ENCODE results near the gene POU3F1.

The POU3F1 gene

DNA sequence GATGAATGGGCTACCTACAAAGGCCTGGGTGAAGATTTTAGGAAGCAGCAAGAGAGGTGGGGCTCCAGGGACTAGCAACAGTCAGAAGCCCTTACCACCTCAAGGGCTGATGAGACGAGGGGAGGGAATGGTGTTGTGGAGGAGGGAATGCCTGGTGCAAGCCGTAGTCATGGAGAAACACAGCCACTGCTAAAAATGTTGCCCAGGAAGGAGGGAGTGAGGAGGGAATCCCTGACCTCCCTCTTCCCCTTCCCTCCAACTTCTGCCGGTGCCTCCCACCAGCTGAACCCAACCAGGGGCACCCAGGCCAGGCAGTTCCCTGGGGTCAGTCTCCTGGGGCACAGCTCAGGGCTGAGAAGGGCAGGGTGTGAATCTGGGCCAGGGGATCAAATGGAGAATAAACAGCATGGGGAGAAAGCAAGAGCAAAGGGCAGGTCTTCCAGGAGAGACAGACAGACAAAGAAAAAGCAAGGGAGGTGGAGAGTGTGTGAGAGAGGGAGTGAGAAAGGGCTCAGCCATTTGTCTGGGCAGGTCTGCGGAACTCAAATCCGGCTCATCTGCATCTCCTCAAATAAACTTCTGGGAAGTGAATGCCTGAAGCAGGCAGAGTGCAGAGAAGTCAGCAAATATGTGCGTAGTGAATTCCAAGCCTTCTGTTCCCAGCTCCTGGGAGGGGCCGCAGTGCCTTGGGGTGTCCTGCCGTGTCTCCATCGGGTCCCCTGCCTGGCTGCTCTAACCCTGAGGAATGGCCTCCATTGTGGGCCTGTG, 27.1 kb upstream of the POU3F1 start:
- no peak for DNase-seq

DNA sequence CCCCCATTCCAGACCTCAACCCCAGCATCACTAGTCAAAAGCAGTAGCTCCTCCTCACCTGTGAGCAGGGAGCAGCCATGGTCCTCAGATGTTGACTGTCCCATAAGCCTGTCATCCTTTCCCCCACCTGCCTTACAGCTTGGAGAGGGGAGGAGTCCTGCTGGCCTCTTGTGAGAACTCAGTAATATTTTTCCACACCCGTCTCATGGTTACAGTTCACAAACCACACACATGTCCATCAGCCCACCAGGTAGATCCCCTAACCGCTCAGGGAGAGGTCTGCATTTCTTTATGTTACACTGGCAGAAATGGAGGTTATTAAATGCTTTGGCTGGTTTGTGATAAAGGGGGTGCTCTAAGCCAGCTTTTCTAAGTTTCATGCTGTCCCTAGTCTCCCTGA, 26.3 kb upstream of the POU3F1 start:
- DNase-seq: no peak

DNA sequence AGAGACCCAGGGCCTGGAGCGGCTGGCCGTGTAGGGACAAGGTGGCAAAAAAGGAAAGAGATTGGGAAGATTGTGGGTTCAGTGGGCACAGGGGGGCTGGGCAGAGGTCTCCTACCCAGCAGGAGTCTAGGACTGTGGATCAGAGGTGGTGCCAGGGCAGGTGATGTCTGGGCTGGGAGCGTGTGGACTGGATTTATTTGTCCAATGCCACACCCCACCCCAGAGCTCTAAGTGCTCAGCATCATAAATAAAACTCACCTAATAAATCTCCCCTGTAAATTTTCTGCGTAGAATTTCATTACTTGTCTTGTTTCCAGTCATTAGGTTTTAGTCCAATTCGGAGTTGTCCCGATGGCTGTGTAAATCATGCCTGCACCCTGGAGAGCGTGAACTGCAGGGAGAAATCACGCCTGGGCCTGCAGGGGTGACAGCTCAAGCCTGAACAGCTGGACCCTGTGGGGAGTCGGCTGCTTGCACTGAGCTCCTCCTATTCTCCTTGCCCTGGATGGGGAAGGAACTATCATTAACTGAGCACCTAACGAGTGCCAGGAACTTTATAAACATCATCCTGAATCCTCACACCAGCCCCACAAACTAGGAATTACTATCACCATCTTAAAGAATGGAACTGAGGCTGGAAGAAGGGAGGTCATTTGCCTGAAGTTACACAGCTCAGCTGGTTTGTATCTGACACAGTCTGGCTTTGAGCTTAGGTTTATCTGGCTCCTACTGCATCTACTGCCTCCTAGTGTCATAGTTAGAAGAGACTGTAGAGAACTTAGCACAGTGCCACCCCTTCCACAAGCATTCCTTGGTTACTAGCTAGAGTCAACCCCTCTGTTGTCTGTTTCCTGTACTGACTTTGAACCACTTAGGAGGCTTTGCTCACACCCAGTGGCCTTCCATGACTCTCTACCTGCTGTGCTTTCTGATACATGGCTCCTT, 25.0 kb upstream of the POU3F1 start:
- peak; percentile 16 for DNase-seq

DNA sequence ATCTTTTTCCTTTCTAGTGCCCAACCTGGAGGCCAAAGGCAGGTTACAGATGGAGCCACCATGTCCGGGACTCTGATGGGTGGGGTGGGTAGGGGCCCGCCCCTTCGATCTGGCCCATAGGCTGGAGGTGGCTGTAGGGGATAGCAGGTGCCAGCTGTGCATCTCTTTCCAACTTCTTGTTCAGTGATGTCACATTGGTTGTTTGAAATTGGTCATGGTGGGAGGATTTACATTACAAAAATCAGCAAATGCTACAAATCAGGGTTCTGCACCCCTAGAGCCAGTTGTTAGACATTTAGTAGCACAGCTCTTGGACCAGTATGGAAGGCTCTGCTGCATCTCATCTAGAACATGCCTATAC, 22.4 kb upstream of the POU3F1 start:
- no peak for DNase-seq

DNA sequence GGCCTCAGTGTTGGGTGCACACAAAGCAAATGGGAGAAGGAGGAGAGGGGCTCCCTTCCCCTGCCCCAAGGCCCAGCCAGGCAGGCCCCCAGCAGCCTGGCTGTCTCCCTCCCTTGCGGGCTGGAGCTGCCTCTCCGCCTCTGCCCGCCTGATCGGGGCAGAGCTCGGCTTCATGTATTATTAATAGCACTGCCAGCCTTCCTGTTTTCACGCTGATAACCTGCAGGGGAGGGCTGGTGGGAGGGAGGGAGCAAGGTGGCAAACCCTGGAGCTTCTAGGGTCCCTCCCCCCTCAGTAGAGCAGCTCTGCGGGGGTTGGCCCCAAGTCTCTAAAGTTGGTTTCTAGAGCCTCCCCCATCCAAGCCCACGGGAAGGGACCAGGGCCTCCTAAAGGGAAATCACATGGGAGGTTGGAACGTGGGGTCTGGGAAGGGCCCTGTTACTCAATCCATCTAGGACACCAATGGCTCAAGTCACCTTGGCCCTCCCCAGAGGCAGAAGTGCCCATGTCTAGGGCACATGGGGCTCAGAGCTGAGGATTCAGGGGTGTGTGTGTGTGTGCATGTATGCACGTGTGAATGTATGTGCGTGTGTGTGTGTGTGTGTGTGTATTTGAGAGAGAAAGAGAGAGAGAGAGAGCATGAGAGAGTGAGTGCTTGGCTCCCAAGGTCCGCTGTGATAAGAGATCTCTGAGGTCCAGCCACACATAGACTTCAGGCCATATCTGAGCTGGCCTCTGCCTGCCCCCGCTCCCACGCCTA, 21.8 kb upstream of the POU3F1 start:
- no peak for DNase-seq

DNA sequence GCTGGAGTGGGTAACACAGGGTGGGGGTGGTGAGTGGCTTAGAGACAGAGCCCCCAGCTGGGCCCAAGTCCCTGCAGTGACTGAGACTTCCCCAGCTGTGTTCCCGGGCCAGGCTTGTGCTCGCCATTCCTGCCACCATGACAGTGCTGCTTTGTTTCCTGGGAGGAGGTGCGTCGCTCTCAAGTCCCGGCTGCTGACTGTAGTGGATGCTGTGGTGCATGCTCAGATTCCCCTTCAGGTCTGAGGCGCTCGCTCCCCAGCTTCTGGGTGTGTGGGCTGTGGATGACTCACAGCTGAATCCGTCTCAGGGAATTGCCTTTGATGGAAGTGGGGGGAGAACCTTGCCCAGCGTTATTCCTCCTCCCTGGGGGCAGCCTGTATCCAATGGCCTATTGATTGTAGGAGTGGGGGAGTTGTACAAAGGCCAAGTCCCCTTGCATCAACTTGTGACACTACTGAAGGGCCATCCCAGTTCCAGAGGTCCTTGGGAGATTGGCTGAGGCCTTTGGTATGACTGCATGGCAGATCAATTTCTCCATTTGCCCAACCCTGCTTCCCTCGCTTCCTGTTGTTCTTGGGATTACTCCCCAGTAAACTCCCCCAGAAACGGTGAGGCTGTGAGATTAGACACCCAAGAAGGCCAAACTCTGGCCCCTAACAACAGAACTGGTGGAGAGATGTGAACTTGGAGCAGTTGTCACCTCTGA, 17.8 kb upstream of the POU3F1 start:
- no peak for DNase-seq

DNA sequence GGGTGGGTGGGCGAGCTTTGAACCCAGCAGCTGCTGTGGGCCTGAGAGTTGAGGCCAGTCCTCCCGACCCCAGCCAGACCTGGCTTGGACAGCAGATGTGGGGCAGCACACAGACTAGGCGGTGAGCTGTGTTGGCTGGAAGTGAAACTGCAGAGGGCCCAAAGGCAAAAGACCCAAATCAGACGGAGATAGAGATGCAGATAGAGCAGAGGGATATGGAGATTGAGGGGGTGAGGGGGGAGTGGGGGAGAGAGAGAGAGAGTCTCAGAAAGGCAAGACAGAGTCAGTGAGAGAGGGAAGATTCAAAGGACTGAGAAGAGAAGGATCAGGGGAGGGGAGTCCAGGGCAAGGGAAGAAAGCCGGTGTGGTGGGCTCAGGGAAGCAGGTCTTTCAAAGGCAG, 17.0 kb upstream of the POU3F1 start:
- no peak for DNase-seq

DNA sequence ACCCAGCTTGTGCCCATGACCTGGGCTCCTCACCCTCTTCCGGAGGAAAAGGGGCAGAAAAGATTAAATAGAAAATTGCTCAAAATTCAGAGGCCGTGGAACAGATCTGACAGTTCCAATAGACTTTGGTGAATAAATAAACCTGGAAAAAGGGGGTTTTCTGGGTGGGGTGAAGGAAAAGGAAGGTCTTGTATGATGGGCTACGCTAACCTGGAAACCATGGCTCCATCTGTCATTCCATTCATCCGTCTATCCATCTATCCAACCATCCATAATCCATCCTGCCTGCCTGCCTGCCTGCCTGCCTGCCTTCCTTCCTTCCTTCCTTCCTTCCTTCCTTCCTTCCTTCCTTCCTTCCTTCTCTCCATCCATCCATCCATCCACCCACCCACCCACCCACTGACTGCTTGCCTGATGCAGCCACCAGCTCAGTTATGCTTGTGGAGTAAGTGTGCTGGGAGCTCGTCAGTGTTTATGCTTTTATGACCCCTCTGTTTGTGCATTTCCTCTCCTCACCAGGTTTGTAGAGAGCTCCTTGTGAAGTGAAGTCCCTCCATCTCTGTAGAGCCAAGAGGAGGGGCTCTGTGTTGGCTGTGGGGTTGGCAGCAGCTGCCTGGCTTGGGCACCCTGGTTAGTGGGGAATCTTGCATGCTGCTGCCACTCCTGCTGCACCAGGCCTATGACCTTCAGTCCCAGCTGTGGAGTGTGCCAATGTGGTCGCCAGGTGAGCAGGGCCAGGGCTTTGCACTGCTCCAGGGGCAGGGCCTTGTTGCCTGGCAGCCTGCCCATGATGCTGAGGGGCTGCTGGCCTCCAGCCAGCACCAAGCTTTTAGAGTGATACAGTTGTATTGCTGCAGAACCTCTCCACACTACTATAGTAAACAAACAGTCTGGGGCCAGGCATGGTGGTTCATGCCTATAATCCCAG, 16.0 kb upstream of the POU3F1 start:
- no peak for DNase-seq

DNA sequence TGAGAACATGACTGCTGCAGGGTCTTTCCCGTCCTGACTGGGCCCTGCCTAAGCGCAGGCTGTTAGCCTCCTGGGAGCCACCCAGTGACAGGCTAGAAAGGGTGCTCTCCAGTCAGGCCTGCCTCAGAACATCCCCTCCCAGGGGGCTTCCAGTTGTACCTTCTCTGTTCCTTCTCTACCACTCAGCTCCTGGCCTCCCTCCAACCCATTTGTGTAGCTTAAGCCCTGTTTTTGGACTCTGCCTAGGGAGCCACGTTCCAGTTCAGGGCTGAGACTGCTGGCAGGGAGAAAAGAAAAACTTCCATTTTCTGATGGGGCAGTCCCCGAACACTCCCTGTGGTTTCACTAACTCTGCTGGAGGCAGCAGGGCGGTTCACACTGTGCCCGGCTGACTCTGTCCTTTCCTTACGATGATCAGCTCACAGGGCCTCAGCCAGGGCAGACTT, 15.3 kb upstream of the POU3F1 start:
- DNase-seq: no peak

DNA sequence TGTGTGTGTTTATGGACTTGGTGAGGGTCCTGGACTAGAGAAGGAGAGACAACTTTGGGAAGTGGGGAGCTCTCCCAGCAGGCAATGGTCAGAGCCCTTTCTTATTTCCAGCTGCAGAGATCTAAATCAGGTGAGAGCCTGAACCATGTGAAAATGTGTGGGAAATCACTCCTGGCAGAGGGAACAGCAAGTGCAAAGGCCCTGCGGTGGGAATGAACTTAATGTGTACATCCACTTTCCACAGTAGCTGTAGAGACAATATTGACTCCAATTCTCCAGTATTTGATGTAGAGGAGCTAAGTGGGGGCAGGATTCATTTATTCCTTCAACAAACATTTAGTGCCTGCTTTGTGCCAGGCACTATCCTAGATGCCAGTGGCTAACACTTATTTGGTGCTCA, 14.7 kb upstream of the POU3F1 start:
- DNase-seq: no peak

DNA sequence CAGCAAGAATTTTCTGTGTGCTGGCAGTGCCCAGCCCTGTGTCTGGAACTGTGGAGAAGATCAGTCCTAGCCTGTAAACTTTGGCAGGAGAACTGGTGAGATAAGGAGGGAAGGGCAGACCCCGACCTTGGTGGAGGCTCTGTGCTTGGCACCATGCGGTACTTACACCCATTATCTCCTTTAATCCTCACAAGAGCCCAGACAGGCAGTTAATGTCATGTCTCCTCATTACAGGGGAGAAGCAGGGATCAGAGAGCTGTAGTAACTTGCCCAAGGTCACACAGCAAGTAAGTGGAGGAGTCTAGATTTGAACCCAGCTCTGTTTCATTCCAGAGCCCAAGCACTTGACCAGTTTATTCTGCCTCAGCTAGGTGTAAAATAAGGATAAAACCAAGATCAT, 13.9 kb upstream of the POU3F1 start:
- no peak for DNase-seq

DNA sequence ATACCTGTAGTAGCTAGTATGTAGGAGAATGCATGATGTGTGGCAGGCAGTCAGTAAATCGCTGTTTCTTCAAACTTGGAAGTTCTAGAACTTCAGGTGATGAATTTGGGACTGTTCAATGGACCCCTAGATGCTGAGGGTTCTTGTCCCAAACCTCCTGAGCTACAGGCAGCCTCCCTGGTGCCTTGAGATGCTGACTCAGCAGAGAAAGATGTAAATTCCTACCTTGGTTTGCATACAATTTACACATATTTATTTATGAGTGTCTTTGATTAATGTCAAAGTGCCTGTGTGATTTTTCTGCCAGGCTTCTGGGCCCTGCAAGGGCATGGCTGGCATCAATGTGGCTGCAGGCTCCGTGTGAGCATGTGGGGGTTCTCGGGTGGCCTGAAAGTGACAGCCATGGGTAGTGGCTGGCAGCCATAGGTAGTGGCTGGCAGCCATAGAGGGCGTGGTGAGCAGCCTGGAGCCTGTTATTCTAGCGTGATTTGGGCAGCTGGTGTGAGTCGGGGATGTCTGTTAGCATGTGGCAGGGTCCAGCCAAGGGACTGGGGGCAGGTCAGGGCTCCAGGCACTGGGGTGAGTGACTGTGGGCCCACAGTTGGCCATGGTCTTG, 13.2 kb upstream of the POU3F1 start:
- no peak for DNase-seq

DNA sequence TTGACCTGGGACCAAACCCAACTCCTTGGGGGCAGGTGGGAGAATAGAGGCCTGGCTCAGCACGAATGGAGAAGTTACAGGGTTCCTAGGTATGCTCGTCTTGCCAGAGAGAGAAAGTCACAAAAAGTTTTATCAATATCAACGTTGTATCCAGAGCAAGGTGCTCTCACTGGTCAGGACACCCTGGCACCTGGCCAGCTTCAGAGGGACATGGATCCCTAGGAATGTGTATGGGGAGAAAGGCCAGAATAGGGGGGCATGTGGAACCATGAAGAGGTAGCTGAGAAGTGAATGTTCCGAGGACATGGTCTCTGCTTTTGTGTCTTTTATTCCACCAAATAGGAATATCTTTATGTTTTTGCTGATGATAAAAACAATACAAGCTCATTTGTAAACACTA, 9.4 kb upstream of the POU3F1 start:
- no peak for DNase-seq

DNA sequence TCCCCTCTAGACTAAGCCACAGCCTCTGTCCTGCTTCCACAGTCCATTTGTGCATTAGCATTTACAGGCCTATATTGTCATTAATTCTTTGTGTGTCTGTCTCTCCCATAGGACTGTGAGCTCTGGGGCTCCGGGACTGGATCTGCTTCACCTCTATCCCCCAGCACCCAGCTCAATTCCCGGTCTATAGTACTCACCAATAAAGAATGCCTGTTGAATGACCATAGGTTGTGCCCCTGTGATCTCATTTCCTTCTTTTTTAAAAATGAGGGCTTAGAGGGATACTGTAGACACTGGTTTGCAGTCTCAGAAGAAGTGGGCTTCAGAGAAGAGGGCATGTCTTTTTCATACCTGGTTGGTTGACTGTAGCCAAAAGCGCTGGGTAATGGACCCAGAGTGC, 8.8 kb upstream of the POU3F1 start:
- DNase-seq: no peak

DNA sequence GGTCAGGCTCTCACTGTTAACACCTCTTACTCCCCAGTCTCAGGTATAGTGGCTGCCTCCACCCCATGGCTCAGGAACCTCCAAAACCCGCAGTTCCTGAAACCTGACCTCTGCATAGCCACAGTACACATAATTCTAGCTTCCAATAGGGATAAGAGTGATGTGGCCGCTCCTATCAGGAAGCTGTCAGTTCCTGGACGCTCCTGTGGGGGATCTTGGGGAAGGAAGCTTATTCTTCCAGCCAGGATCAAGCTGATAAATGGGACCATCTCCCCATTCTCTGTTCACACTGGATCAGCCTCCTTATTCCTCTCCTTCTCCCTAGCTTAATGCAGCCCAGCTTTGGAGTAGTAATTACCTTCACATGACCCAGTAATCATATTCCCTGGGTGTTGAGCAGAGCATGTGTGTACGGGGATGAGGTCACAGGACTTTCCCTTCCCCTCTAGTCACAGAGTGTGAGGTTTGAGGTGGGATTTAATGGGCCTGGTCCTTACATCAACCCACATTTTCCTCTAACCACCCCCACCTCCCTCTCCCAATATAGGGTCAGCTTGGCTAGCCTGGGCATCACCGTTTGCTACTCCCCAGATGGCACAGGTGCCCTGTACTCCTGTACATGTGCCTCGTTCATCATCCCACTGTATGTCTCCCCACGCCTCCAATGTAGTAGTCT, 7.0 kb upstream of the POU3F1 start:
- no peak for DNase-seq

DNA sequence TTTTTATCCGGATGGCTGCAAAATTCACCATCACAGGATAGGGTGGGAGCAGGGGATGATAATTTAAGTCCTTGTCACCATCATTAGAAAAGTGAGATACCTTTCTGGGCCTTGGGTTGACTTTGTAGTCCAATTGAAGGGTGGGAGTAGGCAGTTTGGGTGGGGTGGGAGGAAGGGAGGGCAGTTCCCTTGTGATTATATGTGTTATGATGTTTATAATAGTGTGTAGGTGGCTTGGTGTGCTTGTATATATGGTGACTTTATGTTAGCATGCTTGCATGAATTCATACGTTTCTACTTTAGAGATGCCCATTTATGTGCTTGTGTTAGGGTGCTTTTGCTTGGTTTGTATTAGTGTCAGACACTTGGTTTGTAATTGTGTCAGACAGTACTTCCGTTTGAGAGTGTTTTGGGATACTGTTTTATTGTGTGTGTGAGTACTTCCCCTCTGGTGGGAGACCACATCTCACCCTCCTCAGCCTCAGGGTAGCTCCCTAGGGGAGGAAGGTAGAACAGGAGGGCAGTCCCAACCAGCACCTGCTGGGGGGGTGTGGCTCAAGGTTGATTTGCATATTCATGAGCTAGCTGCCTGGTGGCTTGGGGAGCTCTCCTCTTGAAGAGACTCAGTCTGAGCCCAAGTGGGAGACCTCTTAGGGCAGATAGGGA, 6.3 kb upstream of the POU3F1 start:
- DNase-seq: no peak

DNA sequence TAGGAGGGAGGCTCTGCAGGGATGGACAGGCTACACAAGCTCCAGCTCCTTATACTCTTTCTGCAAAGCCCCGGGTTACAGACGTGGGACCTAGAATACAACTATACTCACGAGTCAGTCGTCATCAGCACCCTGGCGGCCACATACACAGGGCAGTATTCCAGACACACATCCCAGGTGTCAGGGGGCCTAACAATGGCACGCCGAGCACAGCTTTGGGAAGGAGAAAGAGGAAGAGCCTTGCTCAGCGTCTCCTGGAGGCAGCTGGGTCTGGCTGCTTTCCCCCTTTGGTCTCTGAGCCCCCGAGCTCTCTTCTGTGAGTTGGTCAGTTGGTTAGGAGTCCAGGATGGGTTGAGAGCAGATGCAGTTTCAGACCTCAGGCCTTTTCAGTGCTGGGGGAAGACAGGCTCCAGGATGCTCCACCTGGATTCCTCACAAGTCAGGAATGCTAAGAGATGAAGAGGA, 4.5 kb upstream of the POU3F1 start:
- no peak for DNase-seq

DNA sequence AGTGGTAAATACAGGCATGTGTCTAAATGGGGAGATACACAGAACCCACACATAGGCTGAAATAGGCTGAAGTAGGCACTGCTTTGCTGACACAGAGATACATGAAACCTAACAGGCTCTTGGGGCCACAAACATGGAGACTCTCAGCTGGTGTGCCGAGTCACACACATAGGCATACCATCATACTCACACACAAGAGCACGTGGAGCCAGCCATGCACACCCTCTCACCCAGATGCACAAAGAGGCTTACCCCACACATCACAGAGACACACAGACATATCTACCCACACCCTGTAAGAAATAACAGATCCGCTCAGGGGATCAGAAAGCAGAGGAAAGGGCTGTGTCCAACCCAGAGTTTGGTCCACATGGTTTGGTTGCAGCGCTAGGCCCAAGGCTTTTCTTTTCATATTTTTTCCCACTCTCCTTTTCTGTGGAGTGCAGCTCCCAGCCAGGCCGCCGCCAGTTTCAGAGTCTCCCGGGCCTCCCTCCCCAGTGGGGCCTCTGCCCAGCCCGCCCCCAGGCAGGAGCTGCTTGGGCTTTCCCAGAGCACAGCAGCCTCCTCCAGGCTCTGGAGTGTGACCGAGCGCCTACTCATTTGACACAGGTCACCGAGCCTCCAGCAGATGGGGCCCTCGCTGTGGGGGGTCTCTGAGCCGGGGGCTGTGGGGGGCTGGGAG, 3.9 kb upstream of the POU3F1 start:
- DNase-seq: no peak

DNA sequence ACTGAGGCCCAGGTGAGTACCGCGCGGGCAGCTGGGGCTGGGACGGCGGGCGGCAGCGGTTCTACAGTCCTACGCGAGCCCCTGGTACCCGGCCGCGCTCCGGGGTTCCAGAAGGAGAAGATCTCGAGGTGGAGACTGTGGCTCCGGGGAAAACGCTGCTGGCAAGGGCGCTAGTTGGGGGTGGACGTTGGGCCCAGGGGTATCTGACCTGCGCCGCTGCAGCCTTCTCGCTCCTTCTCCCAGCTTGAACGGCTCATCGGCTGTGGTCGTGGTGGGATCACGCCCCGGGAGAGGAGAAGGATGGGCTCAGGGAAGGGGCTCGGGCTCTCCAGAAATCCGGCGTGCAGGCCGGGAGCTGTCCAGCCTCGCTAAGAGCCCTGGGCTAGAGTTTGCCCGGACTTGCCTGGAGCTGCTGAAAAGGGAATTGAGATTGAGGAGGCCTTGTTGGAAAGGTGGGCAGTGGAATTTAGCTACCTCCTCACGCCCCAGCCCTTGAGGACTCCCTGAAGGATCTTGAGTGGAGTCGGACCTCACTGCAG, 1.1 kb upstream of the POU3F1 start:
- DNase-seq: no peak

All from CD4-positive, alpha-beta T cell treated with Interleukin-12 subunit alpha and Interleukin-12 subunit beta, for 1 hour (primary cell).